IMR-90 (cell line): Measurements from ENCODE around the gene NR1D1.

Source experiments
- CHD1 ChIP-seq: IDR thresholded peaks from 2 replicates; pipeline ENCODE4 v1.6.1; 2012; ENCODE audit warnings: low read depth, low read length, improper control_type of control experiment
- MAFK ChIP-seq: IDR thresholded peaks from 2 replicates; pipeline ENCODE4 v1.6.1; 2012; ENCODE audit warnings: low read depth, low read length, improper control_type of control experiment
- NFE2L2 ChIP-seq: fragments of 150-350 bp; IDR thresholded peaks from 2 replicates; pipeline ENCODE4 v1.6.1; 2016; ENCODE audit warnings: low read depth, mild to moderate bottlenecking, low read length
- POLR2A ChIP-seq: IDR thresholded peaks from 2 replicates; pipeline ENCODE4 v1.6.1; 2012; ENCODE audit warnings: mild to moderate bottlenecking, low read depth, low read length
- RAD21 ChIP-seq: IDR thresholded peaks from 2 replicates; pipeline ENCODE4 v1.6.1; 2012; ENCODE audit warnings: low read length, improper control_type of control experiment
- SMC3 ChIP-seq: fragments of 150-350 bp; IDR thresholded peaks from 2 replicates; pipeline ENCODE4 v1.6.1; 2016; ENCODE audit warnings: low read depth, mild to moderate bottlenecking, antibody characterized with exemption, low read length, moderate library complexity
- TF ChIP-seq, protein P1 (sequence below): conservative IDR thresholded peaks from 2 replicates; pipeline ENCODE4 v1.5.1; 2012; ENCODE audit warnings: mild to moderate bottlenecking, low read depth, low read length, improper control_type of control experiment

DNA sequence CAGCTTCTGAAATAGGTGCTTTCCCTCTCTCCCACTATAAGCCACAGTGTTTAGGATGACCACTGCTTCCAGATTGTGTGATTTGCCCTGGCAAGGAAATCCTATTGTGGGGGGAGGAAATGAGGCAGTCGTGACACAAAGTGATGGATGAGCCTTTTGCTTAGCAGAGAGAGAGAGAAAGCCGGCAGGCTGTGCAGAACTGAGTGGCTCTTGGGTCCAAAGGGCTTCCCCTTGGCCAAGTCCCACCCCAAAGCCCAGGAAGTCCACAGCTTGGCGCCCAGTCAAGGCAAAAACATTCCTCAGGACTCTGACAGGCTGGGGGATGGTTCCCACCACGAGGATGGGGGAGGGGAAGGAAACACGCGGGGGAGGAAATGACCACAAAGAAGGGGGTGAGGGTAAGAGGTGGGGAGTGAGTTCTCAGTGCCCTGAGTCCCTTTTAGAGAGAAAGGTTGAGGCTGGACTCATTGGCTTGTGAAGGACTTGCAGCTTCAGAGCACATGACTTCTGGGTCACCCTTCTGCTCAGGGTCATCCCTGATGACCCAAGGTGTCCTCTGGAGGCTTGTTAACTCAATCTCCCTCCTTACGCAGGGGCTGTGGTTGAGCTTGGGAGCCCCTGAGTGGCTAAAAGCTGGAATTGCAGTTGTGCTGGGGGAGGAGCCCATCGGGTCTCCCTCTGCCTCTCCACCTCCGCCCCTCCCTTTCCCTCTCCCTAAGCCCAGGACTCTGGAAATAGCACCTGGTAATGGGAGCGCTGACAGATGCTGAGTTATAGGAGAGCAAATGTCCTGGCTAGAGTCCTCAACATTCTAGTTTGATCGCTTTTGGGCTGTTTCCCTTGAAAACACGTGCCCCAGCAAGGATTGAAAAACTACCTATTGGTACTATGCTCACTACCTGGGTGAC is 11.1 kb upstream of the NR1D1 start:
- TF ChIP-seq, protein P1, sequence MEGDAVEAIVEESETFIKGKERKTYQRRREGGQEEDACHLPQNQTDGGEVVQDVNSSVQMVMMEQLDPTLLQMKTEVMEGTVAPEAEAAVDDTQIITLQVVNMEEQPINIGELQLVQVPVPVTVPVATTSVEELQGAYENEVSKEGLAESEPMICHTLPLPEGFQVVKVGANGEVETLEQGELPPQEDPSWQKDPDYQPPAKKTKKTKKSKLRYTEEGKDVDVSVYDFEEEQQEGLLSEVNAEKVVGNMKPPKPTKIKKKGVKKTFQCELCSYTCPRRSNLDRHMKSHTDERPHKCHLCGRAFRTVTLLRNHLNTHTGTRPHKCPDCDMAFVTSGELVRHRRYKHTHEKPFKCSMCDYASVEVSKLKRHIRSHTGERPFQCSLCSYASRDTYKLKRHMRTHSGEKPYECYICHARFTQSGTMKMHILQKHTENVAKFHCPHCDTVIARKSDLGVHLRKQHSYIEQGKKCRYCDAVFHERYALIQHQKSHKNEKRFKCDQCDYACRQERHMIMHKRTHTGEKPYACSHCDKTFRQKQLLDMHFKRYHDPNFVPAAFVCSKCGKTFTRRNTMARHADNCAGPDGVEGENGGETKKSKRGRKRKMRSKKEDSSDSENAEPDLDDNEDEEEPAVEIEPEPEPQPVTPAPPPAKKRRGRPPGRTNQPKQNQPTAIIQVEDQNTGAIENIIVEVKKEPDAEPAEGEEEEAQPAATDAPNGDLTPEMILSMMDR = peak; percentile 89
- TF ChIP-seq MAFK = 0 out of 2 replicates have a peak, but pooled peaks have one; percentile 8
- no peak for TF ChIP-seq CHD1
- TF ChIP-seq RAD21 = peak; percentile 92
- no peak for TF ChIP-seq NFE2L2
- TF ChIP-seq POLR2A = 0 out of 2 replicates have a peak, but pooled peaks have one; percentile 25
- TF ChIP-seq SMC3 = peak; percentile 73
